ENCODE data around the gene SKOR1.

SKOR1 gene

DNA sequence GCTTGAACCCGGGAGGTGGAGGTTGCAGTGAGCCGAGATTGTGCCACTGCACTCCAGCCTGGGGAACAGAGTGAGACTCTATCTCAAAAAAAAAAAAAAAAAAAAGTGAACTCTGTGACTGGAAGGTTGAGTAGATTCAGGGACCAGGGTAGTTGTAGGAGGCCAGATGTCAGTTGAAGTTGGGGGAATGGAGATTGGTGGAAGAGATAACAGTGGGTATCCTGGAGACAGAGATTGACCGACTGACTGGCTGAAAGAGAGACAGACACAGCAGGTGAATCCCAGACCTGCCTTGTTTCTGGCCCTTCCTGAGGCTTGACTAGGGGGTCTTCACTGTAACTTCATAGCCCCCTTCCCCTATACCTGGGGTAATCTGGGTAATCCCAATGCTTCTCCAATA is 36.7 kb downstream of the SKOR1 start:
- no peaks in the 10 kb centered on the region for H3K36me3 ChIP-seq (ENCODE audit: control insufficient read depth, insufficient read depth, low read length)
- H3K27me3 ChIP-seq (ENCODE audit: control insufficient read depth, insufficient read depth, low read length) = peaks cover 12% of the 10 kb centered on the region; the same call in 1 of the 2 replicates
- H3K9ac ChIP-seq (ENCODE audit: low read length) = no peak overlapping the region
- H3K9me3 ChIP-seq (ENCODE audit: control insufficient read depth, insufficient read depth, low read depth, low read length) = no peaks in the 10 kb centered on the region
- H3K4me1 ChIP-seq (ENCODE audit: control insufficient read depth, insufficient read depth, low read length) = peaks cover 30% of the 10 kb centered on the region
- no peak overlapping the region for H3K4me3 ChIP-seq (ENCODE audit: low read depth, low read length)
- H3K27ac ChIP-seq (ENCODE audit: low read depth, low read length) = no peak overlapping the region

DNA sequence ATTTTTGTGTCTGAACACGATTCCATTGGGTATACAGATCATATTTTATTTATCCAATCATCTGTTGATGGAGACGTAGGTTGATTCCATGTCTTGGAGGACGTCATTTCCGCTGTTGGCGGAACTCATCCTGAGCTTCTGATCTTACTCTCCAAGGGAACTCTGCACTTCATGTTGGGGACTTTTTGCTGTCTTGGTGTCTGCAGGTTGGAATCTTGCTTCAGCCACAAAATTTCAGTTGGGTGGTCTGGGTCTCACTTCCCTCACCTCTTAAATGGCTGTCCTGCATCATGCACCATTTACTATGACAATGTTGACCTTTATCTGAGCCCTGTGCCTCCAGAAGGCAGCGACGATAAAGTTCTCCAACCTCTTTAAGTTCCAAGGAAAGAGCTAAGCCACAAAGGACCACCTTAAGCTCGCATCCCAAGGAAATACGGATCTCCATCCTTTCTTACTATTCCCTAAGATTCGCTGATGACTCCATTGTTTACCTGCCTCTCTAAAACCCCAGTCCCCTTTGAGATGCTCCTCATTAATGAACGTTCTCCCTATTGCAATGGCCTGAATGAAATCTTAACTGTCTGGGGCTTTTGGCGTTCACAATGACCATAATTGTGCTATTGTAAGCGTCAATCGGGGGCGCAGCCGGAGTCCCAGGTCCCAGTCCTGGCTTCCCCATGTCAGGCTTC is 37.6 kb downstream of the SKOR1 start:
- Histone ChIP-seq H3K27me3 (ENCODE audit: control insufficient read depth, insufficient read depth, low read length) (peaks cover 12% of the 10 kb centered on the region; the same call in 1 of the 2 replicates), H3K9ac (ENCODE audit: low read length) (no peak overlapping the region), H3K27ac (ENCODE audit: low read depth, low read length) (no peak overlapping the region), H3K4me3 (ENCODE audit: low read depth, low read length) (0 out of 2 replicates have a peak overlapping the region, but pooled peaks have one; percentile 5), H3K4me1 (ENCODE audit: control insufficient read depth, insufficient read depth, low read length) (peaks cover 26% of the 10 kb centered on the region), H3K36me3 (ENCODE audit: control insufficient read depth, insufficient read depth, low read length) (no peaks in the 10 kb centered on the region), H3K9me3 (ENCODE audit: control insufficient read depth, insufficient read depth, low read depth, low read length) (no peaks in the 10 kb centered on the region)

DNA sequence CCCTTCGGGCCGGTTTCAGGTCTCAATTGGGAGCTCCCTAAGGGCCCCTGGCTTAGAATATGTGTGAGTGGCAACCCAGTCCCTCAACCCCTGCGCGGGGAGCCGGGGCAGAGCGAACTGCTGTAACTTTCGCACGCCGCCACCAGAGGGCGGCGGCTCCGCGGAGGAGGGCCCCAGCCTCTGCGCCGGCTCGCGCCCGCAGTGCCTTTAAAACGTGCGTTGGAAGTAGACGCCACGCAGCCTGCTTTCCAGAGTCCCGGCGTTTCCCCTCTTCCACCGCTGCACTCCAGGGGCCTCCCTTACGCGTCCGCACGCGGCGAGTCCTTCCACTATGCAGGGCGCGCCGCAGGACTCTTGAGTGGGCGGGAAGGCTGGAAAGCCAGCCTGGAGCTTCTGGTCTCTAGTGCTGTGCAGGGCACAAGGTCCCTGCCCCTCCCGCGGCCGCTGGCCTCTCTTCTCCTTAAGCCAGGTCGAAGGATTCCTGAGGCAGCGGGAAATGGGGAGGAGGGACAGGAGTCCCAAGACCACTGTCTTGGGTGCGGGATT is 38.2 kb downstream of the SKOR1 start:
- H3K9me3 ChIP-seq (ENCODE audit: control insufficient read depth, insufficient read depth, low read depth, low read length) = no peaks in the 10 kb centered on the region
- no peaks in the 10 kb centered on the region for H3K36me3 ChIP-seq (ENCODE audit: control insufficient read depth, insufficient read depth, low read length)
- H3K27me3 ChIP-seq (ENCODE audit: control insufficient read depth, insufficient read depth, low read length) = peaks cover 12% of the 10 kb centered on the region; the same call in 1 of the 2 replicates
- H3K4me3 ChIP-seq (ENCODE audit: low read depth, low read length) = peak overlapping the region; percentile 51
- H3K4me1 ChIP-seq (ENCODE audit: control insufficient read depth, insufficient read depth, low read length) = peaks cover 23% of the 10 kb centered on the region
- peak overlapping the region; percentile 68 for H3K9ac ChIP-seq (ENCODE audit: low read length)
- H3K27ac ChIP-seq (ENCODE audit: low read depth, low read length) = no peak overlapping the region

DNA sequence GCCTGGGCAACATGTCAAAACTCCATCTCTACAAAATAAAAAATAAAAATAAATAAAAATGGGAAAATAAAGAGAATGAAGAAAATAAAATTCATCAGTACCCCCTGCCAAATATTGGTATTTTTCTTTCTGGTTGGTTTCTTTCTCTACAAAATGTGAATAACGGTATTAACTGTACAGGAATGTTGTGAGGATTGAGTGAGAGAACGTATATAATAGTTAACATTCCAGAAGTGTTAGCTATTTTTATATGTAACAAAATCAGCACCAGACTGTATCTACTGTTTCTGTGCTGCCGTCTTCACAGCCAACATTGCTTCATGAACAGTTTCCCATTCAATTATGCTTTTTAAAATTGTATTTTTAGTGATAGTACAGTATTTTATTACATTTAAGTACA is 40.0 kb downstream of the SKOR1 start:
- peaks cover 7% of the 10 kb centered on the region; the same call in 1 of the 2 replicates for H3K9me3 ChIP-seq (ENCODE audit: control insufficient read depth, insufficient read depth, low read depth, low read length)
- H3K36me3 ChIP-seq (ENCODE audit: control insufficient read depth, insufficient read depth, low read length) = no peaks in the 10 kb centered on the region
- peaks cover 12% of the 10 kb centered on the region; the same call in 1 of the 2 replicates for H3K27me3 ChIP-seq (ENCODE audit: control insufficient read depth, insufficient read depth, low read length)
- H3K9ac ChIP-seq (ENCODE audit: low read length) = no peak overlapping the region
- no peak overlapping the region for H3K27ac ChIP-seq (ENCODE audit: low read depth, low read length)
- H3K4me1 ChIP-seq (ENCODE audit: control insufficient read depth, insufficient read depth, low read length) = peaks cover 20% of the 10 kb centered on the region
- H3K4me3 ChIP-seq (ENCODE audit: low read depth, low read length) = no peak overlapping the region

DNA sequence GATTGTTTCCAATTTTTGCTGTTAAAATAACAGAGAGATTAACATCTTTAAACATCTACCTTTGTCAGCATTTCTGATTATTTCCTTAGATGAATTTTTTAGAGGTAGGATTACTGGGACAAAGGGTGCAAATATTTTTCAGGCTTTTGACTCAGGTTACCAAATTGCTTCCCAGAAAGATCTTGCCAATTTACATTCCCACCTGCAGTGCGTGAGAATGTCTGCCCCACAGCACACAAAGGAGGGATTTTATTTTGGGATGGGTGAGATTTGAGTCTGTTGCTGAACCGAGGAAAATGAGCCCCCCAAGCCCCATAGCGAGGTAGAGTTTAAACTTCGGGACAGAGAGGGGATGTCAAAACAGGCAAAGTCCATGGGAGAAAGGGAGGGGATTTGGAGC is 40.5 kb downstream of the SKOR1 start:
- Histone ChIP-seq H3K36me3 (ENCODE audit: control insufficient read depth, insufficient read depth, low read length) (no peaks in the 10 kb centered on the region), H3K4me3 (ENCODE audit: low read depth, low read length) (no peak overlapping the region), H3K9me3 (ENCODE audit: control insufficient read depth, insufficient read depth, low read depth, low read length) (peaks cover 9% of the 10 kb centered on the region; the same call in 1 of the 2 replicates), H3K4me1 (ENCODE audit: control insufficient read depth, insufficient read depth, low read length) (peaks cover 20% of the 10 kb centered on the region), H3K27me3 (ENCODE audit: control insufficient read depth, insufficient read depth, low read length) (peaks cover 12% of the 10 kb centered on the region; the same call in 1 of the 2 replicates), H3K27ac (ENCODE audit: low read depth, low read length) (no peak overlapping the region), H3K9ac (ENCODE audit: low read length) (no peak overlapping the region)

DNA sequence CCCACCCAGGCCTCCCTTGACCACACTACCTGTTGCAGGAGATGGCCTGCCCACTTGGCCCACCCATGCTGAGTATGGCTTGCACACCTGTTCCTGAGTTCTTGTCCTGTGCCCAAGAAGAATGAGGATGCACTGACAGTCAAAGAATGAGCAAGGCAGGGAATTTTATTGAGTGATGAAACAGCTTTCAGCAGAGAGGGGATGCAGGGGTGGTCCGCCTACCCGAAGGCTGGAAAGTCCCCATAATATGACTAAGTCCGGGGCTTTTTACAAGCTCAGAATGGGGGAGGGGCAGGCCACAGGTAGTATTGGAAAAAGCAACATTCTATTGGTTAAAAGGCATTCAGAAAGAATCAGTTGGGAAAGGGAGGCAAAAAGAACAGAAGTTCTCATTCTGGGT is 44.4 kb downstream of the SKOR1 start:
- Histone ChIP-seq H3K9me3 (ENCODE audit: control insufficient read depth, insufficient read depth, low read depth, low read length) (peaks cover 25% of the 10 kb centered on the region), H3K27me3 (ENCODE audit: control insufficient read depth, insufficient read depth, low read length) (no peaks in the 10 kb centered on the region), H3K4me3 (ENCODE audit: low read depth, low read length) (no peak overlapping the region), H3K27ac (ENCODE audit: low read depth, low read length) (no peak overlapping the region), H3K4me1 (ENCODE audit: control insufficient read depth, insufficient read depth, low read length) (peaks cover 9% of the 10 kb centered on the region), H3K9ac (ENCODE audit: low read length) (no peak overlapping the region), H3K36me3 (ENCODE audit: control insufficient read depth, insufficient read depth, low read length) (no peaks in the 10 kb centered on the region)

DNA sequence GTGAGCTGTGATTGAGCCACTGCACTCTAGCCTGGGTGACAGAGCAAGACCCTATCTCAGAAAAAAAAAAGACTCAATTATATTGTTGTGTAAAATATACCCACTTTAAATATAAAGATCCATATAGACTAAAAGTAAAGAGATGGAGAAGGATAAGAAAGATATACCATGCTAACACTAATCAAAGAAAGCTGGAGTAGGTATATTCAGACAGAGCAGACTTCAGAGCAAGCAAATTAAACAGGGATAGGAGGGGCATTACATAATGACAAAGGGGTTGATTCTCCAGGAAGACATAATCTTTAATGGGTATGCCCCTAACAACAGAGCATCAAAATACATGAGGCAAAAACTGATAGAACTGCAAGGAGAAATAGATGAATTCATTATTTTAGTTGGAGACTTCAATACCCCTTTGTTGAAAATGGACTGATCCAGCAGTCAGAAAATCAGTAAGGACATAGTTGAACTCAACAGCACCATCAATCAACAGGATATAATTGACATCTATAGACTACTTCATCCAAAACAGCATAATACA is 45.6 kb downstream of the SKOR1 start:
- H3K4me3 ChIP-seq (ENCODE audit: low read depth, low read length) = no peak overlapping the region
- H3K4me1 ChIP-seq (ENCODE audit: control insufficient read depth, insufficient read depth, low read length) = peaks cover 2% of the 10 kb centered on the region
- no peak overlapping the region for H3K27ac ChIP-seq (ENCODE audit: low read depth, low read length)
- H3K9me3 ChIP-seq (ENCODE audit: control insufficient read depth, insufficient read depth, low read depth, low read length) = peaks cover 26% of the 10 kb centered on the region
- H3K36me3 ChIP-seq (ENCODE audit: control insufficient read depth, insufficient read depth, low read length) = no peaks in the 10 kb centered on the region
- no peaks in the 10 kb centered on the region for H3K27me3 ChIP-seq (ENCODE audit: control insufficient read depth, insufficient read depth, low read length)
- H3K9ac ChIP-seq (ENCODE audit: low read length) = no peak overlapping the region

DNA sequence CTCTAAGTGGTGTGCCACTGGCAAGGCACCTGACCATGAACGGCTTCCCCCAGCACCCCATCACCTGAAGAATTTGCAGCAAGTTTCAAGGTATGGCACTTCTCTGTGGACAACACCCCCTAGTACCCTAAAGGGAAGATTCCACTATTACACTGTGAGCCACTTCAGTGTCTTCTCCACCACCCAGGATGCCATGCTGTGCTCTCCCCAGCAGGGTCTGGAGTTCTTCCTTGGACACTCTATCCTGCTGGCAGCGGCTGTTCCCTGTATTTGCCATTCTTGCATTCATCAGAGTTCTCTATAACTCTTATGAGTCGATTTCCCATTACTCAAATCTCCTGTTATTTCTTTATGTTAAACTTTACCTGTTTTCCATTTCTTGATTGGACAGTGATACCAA is 48.5 kb downstream of the SKOR1 start:
- no peaks in the 10 kb centered on the region for H3K27me3 ChIP-seq (ENCODE audit: control insufficient read depth, insufficient read depth, low read length)
- no peaks in the 10 kb centered on the region for H3K36me3 ChIP-seq (ENCODE audit: control insufficient read depth, insufficient read depth, low read length)
- H3K27ac ChIP-seq (ENCODE audit: low read depth, low read length) = no peak overlapping the region
- no peak overlapping the region for H3K9ac ChIP-seq (ENCODE audit: low read length)
- H3K4me1 ChIP-seq (ENCODE audit: control insufficient read depth, insufficient read depth, low read length) = no peaks in the 10 kb centered on the region
- H3K9me3 ChIP-seq (ENCODE audit: control insufficient read depth, insufficient read depth, low read depth, low read length) = peaks cover 26% of the 10 kb centered on the region
- no peak overlapping the region for H3K4me3 ChIP-seq (ENCODE audit: low read depth, low read length)

DNA sequence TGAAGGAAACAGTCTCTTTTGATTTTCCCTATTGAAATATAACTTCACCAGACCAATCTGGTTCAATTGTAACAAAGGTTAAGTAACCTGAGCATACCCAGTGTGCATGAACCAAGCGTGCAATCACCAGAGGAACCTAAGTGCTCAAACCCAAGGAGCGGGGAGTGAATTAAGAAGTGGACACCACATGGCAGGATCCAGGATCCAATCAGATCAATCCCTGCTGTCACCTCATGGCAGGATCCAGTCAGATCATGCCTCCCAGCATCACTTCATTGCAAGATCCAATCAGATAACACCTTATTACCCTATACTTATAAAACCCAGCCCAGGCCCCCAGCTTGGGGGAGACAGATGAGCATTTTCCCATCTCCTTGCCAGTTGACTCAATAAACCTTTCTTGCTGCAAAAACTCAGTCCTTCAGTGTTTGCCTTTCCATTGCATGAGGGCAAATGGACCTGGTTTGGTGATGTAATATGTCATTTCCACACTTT is 53.5 kb downstream of the SKOR1 start:
- no peak overlapping the region for H3K4me3 ChIP-seq (ENCODE audit: low read depth, low read length)
- H3K9ac ChIP-seq (ENCODE audit: low read length) = no peak overlapping the region
- no peaks in the 10 kb centered on the region for H3K36me3 ChIP-seq (ENCODE audit: control insufficient read depth, insufficient read depth, low read length)
- H3K9me3 ChIP-seq (ENCODE audit: control insufficient read depth, insufficient read depth, low read depth, low read length) = peaks cover 4% of the 10 kb centered on the region; the same call in 1 of the 2 replicates
- H3K4me1 ChIP-seq (ENCODE audit: control insufficient read depth, insufficient read depth, low read length) = peaks cover 15% of the 10 kb centered on the region
- no peak overlapping the region for H3K27ac ChIP-seq (ENCODE audit: low read depth, low read length)
- no peaks in the 10 kb centered on the region for H3K27me3 ChIP-seq (ENCODE audit: control insufficient read depth, insufficient read depth, low read length)

DNA sequence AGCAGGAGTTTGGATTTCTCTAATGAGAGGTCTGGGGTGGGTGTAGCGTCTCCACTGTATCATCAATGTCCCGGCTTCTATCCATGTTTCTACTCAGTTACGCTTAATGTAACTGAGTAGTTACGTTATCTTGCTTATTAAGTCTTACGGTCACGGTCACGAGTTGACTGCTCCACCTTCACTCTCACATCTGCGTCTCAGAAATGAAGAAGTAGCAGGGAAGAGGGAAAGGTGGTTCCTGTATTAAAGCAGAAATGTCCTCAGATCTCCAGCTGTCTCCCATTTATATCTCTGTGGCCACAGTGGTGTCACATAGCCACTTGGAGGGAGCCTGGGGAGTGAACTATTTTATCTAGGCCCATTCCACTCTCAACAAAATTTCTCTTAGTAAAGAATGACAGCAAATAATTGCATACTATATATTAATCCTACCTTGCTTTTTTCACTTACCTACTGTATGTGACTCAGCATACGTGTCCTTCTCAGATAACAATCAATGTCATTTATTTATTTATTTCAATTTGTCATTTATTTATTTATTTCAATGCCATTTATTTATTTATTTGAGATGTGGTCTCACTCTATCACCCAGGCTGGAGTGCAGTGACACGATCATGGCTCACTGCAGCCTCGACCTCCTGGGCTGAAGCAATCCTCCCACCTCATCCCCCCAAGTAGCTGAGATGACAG is 54.3 kb downstream of the SKOR1 start:
- H3K36me3 ChIP-seq (ENCODE audit: control insufficient read depth, insufficient read depth, low read length) = no peaks in the 10 kb centered on the region
- peaks cover 21% of the 10 kb centered on the region for H3K4me1 ChIP-seq (ENCODE audit: control insufficient read depth, insufficient read depth, low read length)
- no peak overlapping the region for H3K9ac ChIP-seq (ENCODE audit: low read length)
- H3K27ac ChIP-seq (ENCODE audit: low read depth, low read length) = no peak overlapping the region
- H3K9me3 ChIP-seq (ENCODE audit: control insufficient read depth, insufficient read depth, low read depth, low read length) = 0 out of 2 replicates have a peak, but pooled peaks cover 2% of the 10 kb centered on the region
- no peak overlapping the region for H3K4me3 ChIP-seq (ENCODE audit: low read depth, low read length)
- H3K27me3 ChIP-seq (ENCODE audit: control insufficient read depth, insufficient read depth, low read length) = no peaks in the 10 kb centered on the region
